HG03521 (cell line): ENCODE data around the gene SLC7A10.
"Not testable (repeated sequence)": the region's sequence is repeated elsewhere in the genome, so short reads cannot be mapped to it uniquely, and the experiment has no call there.

Experiments
- ATAC-seq: cut with Tn5 transposase; IDR thresholded peaks from one replicate; pipeline ENCODE4 v1.9.1; 2021; ENCODE audit warnings: mild to moderate bottlenecking, moderate library complexity; ENCODE audit not compliant: unreplicated experiment

The SLC7A10 gene

DNA sequence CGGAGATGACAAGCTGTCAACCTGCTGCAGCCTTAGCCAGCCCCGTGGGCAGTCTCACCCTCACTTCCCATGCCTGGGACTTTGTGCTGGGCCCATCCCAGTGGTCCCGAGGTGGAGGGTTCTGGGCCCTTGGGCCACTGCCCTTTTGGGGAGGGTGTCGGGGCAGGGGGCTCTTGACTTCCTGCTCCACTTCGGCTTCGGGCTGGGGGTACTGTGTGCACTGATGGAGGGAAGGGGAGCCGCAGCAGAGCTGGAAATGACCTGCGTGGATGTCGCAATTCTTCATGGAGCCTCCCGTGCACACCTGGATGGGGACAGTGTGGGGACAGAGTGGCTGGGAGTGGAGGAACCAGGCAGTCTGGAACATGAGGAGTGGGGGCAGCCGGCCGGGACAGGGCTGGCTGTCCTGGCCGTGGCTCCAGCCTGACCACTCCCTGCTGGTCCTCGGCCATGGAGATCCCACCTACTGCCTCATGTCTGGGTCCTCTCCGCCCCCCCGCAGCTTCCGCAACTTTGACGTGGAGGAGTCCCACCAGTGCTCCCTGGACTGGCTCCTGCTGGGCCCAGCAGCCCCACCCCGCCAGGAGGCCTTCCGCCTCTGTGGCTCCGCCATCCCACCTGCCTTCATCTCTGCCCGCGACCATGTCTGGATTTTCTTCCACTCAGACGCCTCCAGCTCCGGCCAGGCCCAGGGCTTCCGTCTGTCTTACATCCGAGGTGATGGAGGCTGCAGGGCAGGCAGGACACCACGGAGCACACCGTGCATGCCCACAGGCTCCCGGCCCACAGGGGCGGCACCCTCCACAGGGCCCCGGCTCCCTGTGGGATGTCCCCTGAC is 21.3 kb downstream of the SLC7A10 start:
- no peak for ATAC-seq

DNA sequence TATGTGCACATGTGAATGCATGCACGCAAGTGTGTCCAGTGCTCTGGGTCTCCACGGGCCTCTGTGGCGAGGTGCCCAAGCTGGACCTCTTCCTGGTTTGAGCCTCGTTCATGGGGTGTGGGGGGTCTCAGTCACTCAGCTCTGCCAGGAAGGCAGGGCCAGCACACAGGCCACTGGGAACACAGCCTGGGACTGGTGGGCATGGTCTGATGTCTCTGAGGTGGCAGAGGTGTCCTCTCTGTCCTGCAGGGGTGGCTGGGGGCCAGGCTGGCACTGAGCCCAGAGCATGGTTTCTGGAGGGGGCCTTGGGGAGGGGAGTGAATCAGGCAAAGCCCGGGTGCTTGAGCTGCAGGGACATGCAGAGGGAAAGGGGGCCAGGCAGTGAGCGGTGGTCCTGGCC is 22.1 kb downstream of the SLC7A10 start:
- no peak for ATAC-seq

DNA sequence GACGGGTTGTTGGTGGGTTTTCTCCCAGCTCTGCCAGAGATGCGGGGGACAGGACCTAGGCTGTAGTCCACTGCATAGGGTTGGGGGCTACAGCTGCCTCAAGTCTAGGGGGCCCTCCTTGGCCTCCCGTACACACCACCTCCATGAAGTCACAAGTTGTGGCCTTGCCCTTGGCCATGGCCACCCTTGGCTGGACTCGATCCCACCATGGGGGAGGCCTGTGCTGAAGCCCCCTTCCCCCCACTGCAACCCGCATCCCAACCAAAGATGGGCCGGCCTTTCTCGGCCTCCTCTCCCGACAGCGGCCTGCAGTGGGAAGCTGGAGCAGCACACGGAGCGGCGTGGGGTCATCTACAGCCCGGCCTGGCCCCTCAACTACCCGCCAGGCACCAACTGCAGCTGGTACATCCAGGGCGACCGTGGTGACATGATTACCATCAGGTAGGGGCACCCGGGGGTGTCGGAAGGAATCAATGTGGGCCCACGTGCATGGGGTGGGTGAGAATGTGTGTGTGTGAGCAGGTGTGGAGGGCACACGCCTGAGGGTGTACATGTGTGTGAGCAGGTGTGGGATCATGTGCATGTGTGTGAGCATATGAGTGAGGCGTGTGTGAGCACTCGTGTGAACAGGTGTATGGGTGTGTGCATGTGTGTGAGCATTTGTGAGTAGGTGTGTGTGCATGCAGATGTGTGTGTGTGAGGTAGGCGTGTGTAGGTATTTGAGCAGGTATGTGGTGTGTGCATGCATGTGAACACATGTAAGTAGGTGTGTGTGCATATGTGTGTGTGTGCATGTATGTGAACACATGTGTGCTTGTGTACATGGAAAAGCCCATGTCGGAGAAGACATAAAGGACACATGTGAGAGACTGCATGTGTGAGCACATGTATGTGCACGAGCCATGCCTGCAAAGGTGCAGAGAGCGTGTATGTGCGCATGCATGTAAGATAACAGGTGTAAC is 22.8 kb downstream of the SLC7A10 start:
- ATAC-seq, result no peak

DNA sequence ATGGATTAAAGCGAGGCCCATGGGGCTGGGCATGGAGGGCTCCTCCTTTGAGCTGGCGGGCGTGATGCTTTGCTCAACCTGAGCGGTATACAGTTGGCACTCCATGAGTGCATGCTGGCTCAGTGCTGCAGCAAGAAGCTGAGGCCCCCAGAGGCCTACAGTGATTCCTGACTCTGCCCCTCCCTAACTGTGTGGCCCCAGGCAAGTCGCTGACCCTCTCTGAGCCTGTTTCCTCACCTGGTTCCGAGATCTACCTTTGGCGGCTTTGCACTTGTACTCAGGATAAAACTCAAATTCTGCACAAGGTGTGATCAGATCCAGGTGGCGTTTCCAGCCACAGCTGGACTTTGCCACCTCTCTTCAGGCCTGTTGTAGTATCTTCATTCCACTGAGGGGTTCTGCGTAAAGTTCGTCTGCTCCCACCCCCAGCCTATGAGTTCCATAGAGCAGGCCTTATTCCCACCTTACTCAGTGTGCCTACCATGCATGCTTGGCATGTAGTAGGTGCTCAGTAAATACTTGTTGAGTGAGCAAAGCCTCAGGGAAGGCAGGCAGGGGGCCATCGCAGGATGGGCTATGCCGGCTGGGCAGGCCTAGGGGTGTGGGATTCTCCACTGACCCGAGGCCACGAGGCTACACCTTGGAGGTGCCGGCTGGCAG is 23.6 kb downstream of the SLC7A10 start:
- no peak for ATAC-seq

DNA sequence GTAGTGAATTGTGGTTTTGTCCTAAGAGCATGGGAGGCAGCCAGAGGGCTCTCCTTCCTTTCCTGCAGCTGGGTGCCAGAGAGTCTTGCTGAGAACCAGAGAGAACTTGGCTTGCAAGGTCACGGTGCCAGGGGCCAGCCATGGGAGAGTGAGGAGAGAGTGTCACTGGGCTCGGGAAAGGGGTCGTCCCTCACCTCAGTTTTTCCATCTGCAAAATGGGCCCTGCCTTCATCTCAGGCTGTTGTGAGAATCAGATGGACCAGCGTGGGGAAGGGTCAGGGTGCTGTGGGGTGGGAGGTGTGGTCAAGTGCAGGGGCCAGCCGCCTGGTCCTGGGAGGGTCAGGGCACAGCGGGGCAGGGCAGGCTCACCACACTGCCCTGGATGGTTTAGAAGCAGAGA is 24.2 kb downstream of the SLC7A10 start:
- ATAC-seq, result no peak

DNA sequence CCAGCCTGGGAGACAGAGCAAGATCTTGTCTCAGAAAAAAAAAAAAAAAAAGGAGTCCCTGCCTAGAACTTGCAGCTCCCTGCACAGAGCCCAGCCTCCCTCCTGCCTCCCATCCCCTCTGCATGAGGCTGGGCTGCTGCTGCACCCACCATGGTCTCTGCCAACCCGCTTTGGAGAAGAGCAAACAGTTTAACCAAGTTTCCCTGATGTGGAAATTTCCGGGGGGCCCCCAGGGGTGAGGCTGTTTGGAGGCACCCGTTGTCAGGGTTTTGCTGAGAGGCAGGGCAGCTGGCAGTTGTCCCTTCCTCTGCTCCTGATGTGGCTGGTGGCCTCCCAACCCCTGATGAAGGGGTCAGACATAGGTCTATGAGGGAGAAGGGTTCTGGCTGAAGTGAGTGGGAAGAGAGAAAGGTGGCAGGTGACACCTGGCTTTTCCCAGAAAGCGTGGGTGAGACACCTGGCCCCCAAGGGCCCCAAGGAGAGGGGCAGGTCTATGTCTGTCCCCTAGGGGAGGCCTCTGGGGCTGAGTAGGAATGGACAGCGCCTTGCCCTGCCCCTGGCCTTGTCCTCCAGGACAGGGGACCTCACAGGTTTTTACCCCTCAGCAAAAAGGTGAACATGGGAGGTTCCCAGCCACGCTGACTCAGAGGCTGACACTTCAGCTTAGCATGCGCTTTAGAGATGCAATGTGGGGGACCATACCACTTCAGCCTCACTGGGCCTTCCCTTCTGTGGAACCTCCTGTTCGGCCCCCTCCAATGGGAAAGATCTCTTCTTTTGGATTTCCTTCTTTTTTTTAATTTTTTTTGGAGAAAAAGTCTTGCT is 26.0 kb downstream of the SLC7A10 start:
- no peak for ATAC-seq

DNA sequence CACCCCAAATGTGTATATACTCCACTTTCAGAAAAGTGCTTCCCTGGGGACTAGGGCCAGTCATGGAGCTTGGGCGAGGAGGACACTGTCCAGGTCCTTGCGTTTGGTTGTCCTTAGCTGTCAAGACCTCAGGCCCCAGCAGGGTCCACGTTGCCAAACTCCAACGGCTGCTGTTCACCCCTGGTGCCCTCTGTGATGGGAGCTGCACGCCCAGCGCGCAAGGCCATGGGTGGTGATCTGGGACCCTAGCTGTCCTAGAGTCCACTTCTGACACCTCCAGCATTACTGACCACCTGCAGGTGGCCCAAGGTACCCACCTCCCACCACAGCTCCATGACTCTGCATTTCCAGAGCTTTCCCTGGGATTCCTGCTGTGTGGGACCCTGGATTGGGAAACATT is 27.5 kb downstream of the SLC7A10 start:
- ATAC-seq, result no peak

DNA sequence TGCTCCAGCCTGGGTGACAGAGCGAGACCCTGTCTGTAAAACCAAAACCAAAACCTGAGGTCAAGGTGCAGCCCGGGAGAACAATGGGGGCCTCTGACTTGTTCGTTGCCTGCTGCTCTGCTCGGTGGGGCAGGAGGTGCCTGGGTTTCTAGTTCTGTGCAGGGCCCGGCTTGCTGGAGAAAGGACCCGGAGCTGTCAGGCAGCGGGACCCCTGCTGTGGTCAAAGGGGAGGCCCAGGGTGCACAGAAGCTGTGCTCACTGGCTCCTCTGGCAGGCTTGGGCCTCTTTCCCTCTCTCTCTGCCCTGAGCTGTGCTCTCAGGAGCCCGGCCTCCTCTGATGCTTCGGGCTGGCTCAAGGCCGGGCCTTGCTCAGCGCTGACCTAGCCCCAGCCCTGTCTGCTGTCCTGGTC is 28.1 kb downstream of the SLC7A10 start:
- ATAC-seq, result no peak

DNA sequence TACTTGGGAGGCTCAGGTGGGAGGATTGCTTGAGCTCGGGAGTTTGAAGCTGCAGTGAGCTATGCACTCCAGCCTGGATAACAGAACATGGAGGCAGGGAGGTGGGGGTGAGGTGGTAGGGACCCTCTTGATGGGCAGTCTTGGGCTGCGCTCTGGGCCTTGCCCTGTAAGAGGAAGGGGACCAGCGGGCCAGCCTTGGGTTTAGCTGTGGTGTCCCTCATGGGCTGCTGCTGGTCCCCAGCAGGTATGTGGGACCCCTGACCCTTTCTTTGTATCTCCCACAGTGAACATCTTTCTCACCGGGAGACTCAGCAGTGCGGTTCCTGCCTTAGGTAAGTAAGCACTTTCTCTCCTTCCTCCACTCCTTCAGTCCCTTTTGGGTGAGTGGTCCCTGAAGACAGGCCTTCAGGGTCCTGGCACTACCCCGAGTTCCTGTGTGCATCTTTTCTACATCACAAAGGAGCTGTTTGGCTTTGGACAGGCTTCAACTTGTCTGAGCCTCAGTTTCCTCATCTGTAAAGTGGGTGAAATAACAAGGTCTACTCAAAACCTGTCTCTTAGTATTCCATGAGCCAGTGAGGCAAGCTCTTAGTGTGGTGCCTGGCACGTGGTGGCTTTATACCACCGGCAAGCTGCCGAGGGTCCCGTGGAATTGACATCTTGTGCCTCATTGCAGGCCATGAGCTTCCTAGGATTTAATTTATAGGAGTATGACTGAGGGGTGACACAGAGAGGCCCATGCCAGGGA is 29.0 kb downstream of the SLC7A10 start:
- ATAC-seq, result no peak

DNA sequence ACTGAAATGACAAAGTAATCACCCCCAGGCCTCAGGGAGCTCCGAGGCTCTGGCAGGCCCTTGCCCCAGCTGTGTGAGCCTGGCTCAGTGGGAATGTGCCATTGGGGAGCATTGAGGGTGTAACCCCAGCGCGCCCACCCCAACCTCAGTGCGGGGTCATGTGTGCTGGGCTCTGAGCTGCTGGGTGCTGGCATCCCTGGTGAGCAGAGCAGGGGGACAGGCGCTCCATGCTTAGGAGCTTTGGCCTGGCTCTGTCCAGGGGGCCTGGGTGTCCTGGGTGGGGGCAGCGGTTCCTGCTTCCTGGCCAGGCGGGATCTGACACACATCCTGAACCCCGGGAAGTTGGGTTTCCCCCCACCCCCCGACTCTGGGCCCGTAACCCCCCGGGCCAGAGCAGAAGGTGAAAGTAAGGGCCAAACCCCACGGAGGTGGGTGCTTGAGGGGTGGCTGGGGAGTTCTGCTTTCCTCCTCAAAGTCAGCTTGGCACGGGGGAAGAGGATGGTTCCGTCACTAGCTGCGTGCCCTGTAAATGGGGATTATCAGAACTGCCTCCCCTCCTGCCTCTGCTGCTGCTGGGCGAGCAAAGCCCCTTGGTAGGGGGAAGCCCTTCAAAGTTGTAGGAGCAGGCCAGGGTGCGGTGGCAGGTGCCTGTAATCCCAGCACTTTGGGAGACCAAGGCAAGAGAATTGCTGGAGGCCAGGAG is 29.9 kb downstream of the SLC7A10 start:
- ATAC-seq, result no peak

DNA sequence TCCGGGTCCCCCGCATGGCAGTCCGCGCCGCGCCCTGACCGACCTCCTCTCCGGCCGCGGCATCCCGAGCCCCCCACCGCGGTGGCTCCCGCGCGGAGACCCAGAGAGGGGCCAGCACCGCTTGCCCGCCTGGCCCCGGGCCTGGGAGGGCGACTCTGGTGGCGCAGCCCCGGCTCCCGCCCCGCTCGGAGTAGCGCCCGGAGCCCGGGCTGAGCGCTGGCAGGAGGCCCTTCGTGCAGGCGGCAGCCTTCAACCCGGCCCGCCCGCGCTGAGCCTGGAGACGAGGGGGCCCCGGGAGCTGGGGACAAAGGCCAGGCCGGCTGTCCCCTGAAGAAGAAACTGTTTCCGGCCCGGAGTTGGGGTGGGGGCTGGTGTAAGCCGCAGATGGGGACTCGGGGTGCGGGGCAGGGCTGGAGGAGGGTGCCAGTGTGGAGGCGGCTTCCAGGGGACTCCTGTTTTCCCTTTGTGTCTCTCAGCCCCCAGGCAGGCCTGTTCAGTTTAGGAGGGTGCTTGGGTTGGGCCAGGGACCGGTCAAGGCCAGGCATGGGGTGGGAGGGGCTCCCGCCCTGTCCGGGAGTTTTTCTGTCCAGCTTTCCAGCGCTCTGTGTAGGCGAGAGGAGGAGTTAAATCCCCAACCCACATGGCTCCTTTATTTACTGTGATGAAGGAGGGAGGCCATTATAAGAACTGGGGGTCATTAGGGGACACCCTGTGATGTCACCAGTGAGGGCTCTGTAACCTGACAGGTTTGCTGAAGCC is 30.6 kb downstream of the SLC7A10 start:
- no peak for ATAC-seq

DNA sequence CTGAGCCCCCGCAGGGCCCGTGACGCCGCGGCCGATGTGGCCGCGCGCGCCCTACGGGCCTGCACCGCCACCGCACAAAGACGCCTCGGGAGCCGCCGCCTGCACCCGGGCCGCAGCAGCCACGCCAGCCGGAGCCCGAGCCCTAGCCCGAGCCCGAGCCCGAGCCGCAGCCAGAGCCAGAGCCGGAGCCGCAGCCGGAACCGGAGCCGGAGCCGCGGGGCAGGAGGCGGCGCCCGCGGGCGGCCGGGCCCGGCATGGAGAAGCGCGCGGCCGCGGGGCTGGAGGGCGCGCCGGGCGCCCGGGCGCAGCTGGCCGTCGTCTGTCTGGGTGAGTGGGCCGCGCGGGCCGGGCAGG is 31.1 kb downstream of the SLC7A10 start:
- ATAC-seq, result no peak

DNA sequence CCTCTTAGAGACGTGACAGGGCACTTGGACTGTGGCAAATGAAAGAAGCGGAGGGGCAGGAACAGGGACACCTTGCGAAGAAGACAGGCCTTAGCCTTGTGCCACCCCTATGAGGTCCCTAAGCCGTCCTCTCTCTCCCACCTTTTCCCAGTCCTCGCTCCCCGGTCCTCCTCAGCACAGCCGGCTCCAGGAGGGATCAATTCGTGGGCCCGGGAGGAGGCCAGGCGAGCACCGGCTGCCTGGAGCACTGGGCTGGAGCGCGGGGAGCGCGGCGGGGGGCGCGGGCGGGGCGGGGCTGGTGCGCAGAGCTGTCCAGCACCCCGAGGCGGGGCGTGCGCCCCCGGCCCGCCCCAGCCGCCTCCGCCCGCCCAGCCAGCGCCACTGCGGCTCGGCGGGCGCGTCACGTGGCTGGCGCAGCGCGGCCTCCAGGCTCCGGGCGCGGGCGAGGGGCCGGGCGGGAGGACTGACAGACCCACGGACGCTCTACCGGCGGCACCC is 31.7 kb downstream of the SLC7A10 start, which contains the start of gene LRP3:
LRP3 (plus strand) TSS at position 466 of the 498 bp plus-strand sequence. CDS start 456 bp downstream, outside the sequence.
- ATAC-seq, result no peak

DNA sequence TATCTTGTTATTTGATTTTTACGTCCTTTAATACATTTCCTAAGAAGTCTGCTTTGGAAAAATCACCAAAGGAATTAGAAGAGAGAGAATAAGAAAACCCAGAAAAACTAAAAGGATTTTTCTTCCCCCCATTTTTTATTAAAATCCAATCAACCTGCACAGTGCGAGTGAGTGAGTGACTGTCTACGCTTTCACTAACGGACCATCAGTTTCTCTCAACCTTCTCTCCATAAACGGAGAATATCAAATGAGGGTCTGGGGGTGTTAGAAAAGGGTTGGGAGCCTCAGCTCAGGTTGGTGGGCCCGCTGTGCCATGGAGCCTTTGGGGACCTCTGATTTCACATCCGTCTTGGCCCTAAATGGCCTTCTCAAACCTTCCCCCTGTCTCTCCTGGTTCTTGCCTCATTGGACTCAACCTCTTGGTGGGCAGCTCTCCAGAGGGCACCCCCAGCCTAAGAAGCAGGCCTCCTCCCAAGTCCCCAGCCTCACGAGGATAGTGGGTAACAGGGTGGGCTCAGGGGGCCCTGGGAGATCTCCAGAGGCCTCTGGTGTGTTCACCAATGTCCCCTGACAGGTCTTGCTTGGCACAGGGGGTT is 32.3 kb downstream of the SLC7A10 start:
- ATAC-seq, result no peak

DNA sequence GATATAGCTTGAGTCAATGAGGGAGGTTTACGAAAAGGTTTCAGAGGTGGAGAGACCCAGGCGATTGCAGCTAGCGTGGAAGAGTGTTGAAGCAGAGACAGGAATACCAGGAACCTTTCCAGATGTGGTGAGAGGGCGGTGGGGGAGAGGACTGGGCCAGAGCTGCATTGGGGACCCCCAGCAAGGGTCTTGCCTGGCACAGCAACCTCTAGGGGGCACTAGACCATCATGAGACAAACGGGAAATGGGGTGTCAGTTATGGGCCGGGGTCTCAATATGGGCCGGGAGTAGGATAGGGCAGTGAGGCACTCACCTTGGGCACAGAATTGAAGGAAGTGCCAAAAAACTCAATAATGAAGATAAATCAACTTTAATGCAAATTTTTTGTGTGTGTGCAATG is 33.6 kb downstream of the SLC7A10 start:
- ATAC-seq, result no peak

DNA sequence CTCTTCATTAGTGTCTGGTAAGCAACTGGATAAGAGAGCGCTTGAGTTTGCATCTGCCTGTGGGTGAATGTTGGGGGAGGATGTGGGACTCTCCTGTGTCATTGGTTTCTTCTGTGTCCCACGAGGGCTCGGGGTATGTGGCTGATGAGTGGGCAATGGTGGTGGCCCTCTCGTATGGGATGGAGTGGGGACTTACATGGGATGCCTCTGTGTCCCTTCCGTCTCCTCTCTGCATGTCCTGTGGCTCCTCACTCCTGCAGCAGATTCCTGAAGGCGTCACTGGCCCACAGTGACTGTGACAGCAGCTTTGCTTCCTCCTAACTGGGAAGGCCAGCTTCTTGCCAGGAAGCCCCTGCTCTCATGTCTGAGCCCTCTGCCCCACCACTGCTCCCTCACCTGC is 34.1 kb downstream of the SLC7A10 start:
- no peak for ATAC-seq

DNA sequence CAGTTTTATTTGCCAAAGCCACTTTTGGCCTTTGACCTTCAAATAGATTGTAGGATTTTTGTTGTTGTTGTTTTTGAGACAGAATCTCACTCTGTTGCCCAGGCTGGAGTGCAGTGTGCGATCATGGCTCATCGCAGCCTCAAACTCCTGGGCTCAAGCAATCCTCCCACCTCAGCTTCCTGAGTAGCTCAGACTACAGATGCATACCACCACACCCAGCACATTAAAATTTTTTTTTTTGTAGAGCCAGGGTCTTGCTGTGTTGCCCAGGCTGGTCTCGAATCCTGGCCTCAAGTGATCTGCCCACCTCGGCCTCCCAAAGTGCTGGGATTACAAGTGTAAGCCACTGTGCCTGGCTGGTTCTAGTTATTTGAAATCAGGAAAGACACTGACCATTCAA is 34.6 kb downstream of the SLC7A10 start:
- ATAC-seq, result not testable (repeated sequence)

DNA sequence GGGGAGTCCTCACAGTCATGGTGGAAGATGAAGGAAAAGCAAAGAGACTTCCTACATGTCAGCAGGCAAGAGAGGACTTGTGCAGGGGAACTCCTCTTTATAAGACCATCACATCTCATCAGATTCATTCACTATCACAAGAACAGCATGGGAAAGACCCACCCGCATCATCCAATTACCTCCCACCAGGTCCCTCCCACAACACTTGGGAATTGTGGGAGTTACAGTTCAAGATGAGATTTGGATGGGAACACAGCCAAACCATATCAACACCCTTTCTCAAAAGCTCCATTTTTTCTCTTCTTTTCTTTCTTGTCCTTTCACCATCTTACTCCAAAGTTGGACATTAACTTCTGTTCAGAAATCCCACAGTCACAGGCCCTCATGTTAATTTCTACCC is 36.2 kb downstream of the SLC7A10 start:
- no peak for ATAC-seq
